ENCODE measurements around the gene MPND.

Gene MPND

GRCh38 chr19:4371247-4372164 is 28.1 kb downstream of the MPND start:
- peaks cover 52 to 61% of the 10 kb centered on the region in 2 donors for H3K4me1 ChIP-seq (ENCODE audit: control insufficient read depth in 2 of 2, insufficient read depth in 2 of 2, low read length in 2 of 2)
- H3K9ac ChIP-seq (ENCODE audit: low read depth in 1 of 2, low read length in 2 of 2): no peak overlapping the region
- H3K36me3 ChIP-seq (ENCODE audit: control insufficient read depth in 2 of 2, insufficient read depth in 2 of 2, low read length in 2 of 2): no peaks in the 10 kb centered on the region
- H3K9me3 ChIP-seq (ENCODE audit: control insufficient read depth in 2 of 2, low read length in 2 of 2): no peaks in the 10 kb centered on the region
- no peaks in the 10 kb centered on the region for H3K27me3 ChIP-seq (ENCODE audit: control insufficient read depth in 2 of 2, insufficient read depth in 2 of 2, low read length in 2 of 2)
- H3K27ac ChIP-seq (ENCODE audit: low read depth in 2 of 2, low read length in 2 of 2): peak overlapping the region in 1 of 2 donors; percentile 83
- H3K4me3 ChIP-seq (ENCODE audit: low read length in 2 of 2): no peak overlapping the region

DNA sequence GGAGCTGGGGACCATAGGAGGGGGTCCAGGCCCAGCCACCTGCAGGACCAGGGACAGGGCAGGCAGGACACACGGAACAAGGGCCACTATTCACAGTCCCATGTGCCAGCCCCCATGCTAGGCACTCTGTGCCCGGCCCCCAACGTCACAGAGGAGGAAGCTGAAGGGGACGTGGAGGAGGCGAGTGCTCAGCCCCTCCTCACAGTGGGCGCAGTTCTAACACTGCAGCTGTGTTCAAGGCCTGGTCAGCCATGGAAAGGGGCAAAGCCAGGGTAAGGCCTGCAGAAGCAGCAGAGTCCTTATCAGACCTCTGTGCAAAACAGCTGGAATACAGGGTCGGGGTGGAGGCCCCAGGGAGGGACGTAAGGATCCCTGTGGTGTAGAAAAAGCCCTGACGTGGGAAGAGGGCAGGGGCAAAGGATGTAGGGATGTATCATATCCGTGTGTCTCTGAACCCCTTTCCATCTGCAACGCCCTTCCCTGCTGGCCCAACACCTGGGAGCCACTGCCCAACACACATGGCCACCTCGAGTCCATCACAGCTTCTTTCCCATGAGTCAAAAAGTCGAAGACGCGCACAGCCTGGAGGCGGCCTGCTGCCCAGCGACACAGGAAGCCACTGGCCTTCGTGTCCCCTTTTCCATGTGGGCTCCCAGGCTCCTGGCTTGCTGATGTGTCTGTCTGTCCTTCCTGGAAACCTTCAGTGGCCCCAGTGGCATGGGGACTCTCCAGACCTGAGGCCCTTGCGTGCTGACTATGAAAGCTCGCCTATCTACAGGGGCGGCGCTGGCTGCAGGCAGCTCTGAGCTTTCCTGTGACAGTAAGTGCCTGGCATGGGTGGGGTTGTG is 29.0 kb downstream of the MPND start:
- Histone ChIP-seq H3K9me3 (ENCODE audit: control insufficient read depth in 2 of 2, low read length in 2 of 2) (no peaks in the 10 kb centered on the region), H3K27ac (ENCODE audit: low read depth in 2 of 2, low read length in 2 of 2) (no peak overlapping the region), H3K4me3 (ENCODE audit: low read length in 2 of 2) (no peak overlapping the region), H3K27me3 (ENCODE audit: control insufficient read depth in 2 of 2, insufficient read depth in 2 of 2, low read length in 2 of 2) (no peaks in the 10 kb centered on the region), H3K4me1 (ENCODE audit: control insufficient read depth in 2 of 2, insufficient read depth in 2 of 2, low read length in 2 of 2) (peaks cover 52 to 64% of the 10 kb centered on the region in 2 donors), H3K36me3 (ENCODE audit: control insufficient read depth in 2 of 2, insufficient read depth in 2 of 2, low read length in 2 of 2) (no peaks in the 10 kb centered on the region), H3K9ac (ENCODE audit: low read depth in 1 of 2, low read length in 2 of 2) (no peak overlapping the region)

- H3K27ac ChIP-seq (ENCODE audit: low read depth in 2 of 2, low read length in 2 of 2): no peak overlapping the region
- H3K4me3 ChIP-seq (ENCODE audit: low read length in 2 of 2): no peak overlapping the region
- no peak overlapping the region for H3K9ac ChIP-seq (ENCODE audit: low read depth in 1 of 2, low read length in 2 of 2)
- no peaks in the 10 kb centered on the region for H3K36me3 ChIP-seq (ENCODE audit: control insufficient read depth in 2 of 2, insufficient read depth in 2 of 2, low read length in 2 of 2)
- no peaks in the 10 kb centered on the region for H3K9me3 ChIP-seq (ENCODE audit: control insufficient read depth in 2 of 2, low read length in 2 of 2)
- H3K4me1 ChIP-seq (ENCODE audit: control insufficient read depth in 2 of 2, insufficient read depth in 2 of 2, low read length in 2 of 2): peaks cover 52 to 65% of the 10 kb centered on the region in 2 donors
- no peaks in the 10 kb centered on the region for H3K27me3 ChIP-seq (ENCODE audit: control insufficient read depth in 2 of 2, insufficient read depth in 2 of 2, low read length in 2 of 2)
Observed at GRCh38 chr19:4373013-4373367, 29.6 kb downstream of the MPND start.

DNA sequence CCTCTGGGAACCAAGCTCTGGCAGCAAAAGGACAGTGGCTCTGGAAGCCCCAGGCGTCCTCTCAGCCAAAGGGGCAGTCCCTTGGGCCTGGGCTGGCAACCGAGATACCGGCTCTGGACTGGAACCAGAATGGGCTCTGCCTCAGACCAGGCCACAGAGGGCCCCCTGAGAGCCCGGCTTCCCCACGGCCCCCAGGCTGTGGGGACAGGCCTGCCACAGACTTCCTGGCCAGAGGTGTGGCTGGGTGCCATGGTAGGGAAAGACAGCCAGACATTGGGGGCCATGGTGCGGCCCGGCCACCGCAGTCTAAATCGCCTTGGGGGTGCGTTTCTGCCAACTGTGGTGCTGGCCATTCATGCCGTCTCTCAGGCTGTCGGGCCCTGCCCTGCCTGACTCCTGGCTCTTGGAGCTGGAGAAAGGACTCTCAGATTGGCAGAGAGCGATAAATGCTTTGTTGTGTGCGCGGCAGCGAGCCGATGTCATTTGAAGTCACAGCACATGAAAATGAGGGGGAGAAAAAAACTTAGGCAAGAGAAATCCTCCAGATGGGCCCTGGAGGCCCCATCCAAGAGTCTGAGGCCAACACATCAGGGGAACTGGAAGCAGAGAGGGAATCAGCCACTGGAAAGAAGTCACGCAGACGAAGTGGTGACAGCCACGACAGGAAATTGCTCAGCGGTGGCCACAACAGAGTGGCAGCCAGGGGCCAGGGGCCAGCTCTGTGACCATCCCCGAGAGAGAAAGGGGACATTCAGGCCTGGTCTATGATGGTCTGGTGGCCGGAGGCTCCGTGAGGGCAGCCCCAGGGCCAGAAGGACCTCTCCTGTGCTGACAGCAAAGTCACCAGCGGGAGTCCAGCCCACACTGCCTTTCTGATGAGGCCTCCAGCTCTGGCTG is 30.5 kb downstream of the MPND start:
- H3K4me3 ChIP-seq (ENCODE audit: low read length in 2 of 2): no peak overlapping the region
- peak overlapping the region; percentile 20 to 24 for H3K9ac ChIP-seq (ENCODE audit: low read depth in 1 of 2, low read length in 2 of 2)
- peak overlapping the region; percentile 71 to 78 for H3K27ac ChIP-seq (ENCODE audit: low read depth in 2 of 2, low read length in 2 of 2)
- H3K9me3 ChIP-seq (ENCODE audit: control insufficient read depth in 2 of 2, low read length in 2 of 2): no peaks in the 10 kb centered on the region
- H3K4me1 ChIP-seq (ENCODE audit: control insufficient read depth in 2 of 2, insufficient read depth in 2 of 2, low read length in 2 of 2): peaks cover 48 to 59% of the 10 kb centered on the region in 2 donors
- no peaks in the 10 kb centered on the region for H3K27me3 ChIP-seq (ENCODE audit: control insufficient read depth in 2 of 2, insufficient read depth in 2 of 2, low read length in 2 of 2)
- no peaks in the 10 kb centered on the region for H3K36me3 ChIP-seq (ENCODE audit: control insufficient read depth in 2 of 2, insufficient read depth in 2 of 2, low read length in 2 of 2)

GRCh38 chr19:4374498-4375163 is 31.3 kb downstream of the MPND start:
- H3K27me3 ChIP-seq (ENCODE audit: control insufficient read depth in 2 of 2, insufficient read depth in 2 of 2, low read length in 2 of 2): no peaks in the 10 kb centered on the region
- peak overlapping the region; percentile 71 to 78 for H3K27ac ChIP-seq (ENCODE audit: low read depth in 2 of 2, low read length in 2 of 2)
- H3K9ac ChIP-seq (ENCODE audit: low read depth in 1 of 2, low read length in 2 of 2): peak overlapping the region in 1 of 2 donors; percentile 23
- H3K9me3 ChIP-seq (ENCODE audit: control insufficient read depth in 2 of 2, low read length in 2 of 2): no peaks in the 10 kb centered on the region
- peaks cover 48 to 56% of the 10 kb centered on the region in 2 donors for H3K4me1 ChIP-seq (ENCODE audit: control insufficient read depth in 2 of 2, insufficient read depth in 2 of 2, low read length in 2 of 2)
- H3K4me3 ChIP-seq (ENCODE audit: low read length in 2 of 2): peak overlapping the region in 1 of 2 donors; percentile 15
- no peaks in the 10 kb centered on the region for H3K36me3 ChIP-seq (ENCODE audit: control insufficient read depth in 2 of 2, insufficient read depth in 2 of 2, low read length in 2 of 2)

- Histone ChIP-seq H3K9me3 (ENCODE audit: control insufficient read depth in 2 of 2, low read length in 2 of 2) (no peaks in the 10 kb centered on the region), H3K9ac (ENCODE audit: low read depth in 1 of 2, low read length in 2 of 2) (peak overlapping the region in 1 of 2 donors; percentile 23), H3K27ac (ENCODE audit: low read depth in 2 of 2, low read length in 2 of 2) (peak overlapping the region; percentile 71 to 78), H3K27me3 (ENCODE audit: control insufficient read depth in 2 of 2, insufficient read depth in 2 of 2, low read length in 2 of 2) (no peaks in the 10 kb centered on the region), H3K4me3 (ENCODE audit: low read length in 2 of 2) (peak overlapping the region in 1 of 2 donors; percentile 15), H3K36me3 (ENCODE audit: control insufficient read depth in 2 of 2, insufficient read depth in 2 of 2, low read length in 2 of 2) (no peaks in the 10 kb centered on the region), H3K4me1 (ENCODE audit: control insufficient read depth in 2 of 2, insufficient read depth in 2 of 2, low read length in 2 of 2) (peaks cover 47 to 55% of the 10 kb centered on the region in 2 donors)
Observed at GRCh38 chr19:4375164-4376027, 32.0 kb downstream of the MPND start.

DNA sequence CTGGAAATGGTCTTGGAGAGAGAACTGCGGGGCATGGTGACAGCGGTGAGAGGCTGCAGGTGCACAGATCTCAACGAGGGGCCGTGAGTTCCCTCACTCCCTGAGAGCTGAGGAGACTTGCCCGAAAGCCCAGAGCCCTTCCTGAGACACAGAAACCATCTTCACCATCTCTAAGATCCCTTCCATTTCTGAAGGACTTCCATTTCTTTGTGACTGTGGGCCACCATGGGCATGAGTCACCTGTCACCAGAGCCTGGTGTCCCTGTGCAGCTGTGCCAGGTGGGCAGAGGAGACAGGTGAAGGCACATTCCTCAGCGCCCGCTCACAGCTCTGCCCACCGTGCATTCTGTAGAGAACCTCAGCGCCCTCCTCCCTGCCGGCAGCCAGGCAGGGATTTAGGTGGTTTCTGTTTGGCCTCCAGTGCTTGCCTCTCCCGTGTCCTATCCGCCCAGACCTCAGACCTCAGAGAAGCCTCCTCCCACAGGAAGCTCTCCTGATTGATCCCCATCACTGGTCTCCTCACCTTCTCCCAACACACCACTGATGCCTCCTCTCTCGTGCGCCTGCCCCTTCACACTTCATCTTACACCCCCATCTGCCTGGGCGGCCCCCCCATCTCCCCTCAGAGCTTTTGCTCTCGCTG is 32.8 kb downstream of the MPND start:
- H3K9ac ChIP-seq (ENCODE audit: low read depth in 1 of 2, low read length in 2 of 2): no peak overlapping the region

GRCh38 chr19:4376671-4376990 is 33.3 kb downstream of the MPND start:
- no peak overlapping the region for H3K9ac ChIP-seq (ENCODE audit: low read depth in 1 of 2, low read length in 2 of 2)
- no peak overlapping the region for H3K4me3 ChIP-seq (ENCODE audit: low read length in 2 of 2)
- peak overlapping the region in 1 of 2 donors; percentile 11 for H3K27ac ChIP-seq (ENCODE audit: low read depth in 2 of 2, low read length in 2 of 2)
- H3K27me3 ChIP-seq (ENCODE audit: control insufficient read depth in 2 of 2, insufficient read depth in 2 of 2, low read length in 2 of 2): no peaks in the 10 kb centered on the region
- peaks cover 44 to 47% of the 10 kb centered on the region in 2 donors for H3K4me1 ChIP-seq (ENCODE audit: control insufficient read depth in 2 of 2, insufficient read depth in 2 of 2, low read length in 2 of 2)
- H3K36me3 ChIP-seq (ENCODE audit: control insufficient read depth in 2 of 2, insufficient read depth in 2 of 2, low read length in 2 of 2): no peaks in the 10 kb centered on the region
- no peaks in the 10 kb centered on the region for H3K9me3 ChIP-seq (ENCODE audit: control insufficient read depth in 2 of 2, low read length in 2 of 2)

More for the DNA sequence above, 32.8 kb downstream of the MPND start:
- Histone ChIP-seq H3K27me3 (ENCODE audit: control insufficient read depth in 2 of 2, insufficient read depth in 2 of 2, low read length in 2 of 2) (no peaks in the 10 kb centered on the region), H3K4me3 (ENCODE audit: low read length in 2 of 2) (no peak overlapping the region), H3K9me3 (ENCODE audit: control insufficient read depth in 2 of 2, low read length in 2 of 2) (no peaks in the 10 kb centered on the region), H3K36me3 (ENCODE audit: control insufficient read depth in 2 of 2, insufficient read depth in 2 of 2, low read length in 2 of 2) (no peaks in the 10 kb centered on the region), H3K27ac (ENCODE audit: low read depth in 2 of 2, low read length in 2 of 2) (peak overlapping the region; percentile 11), H3K4me1 (ENCODE audit: control insufficient read depth in 2 of 2, insufficient read depth in 2 of 2, low read length in 2 of 2) (peaks cover 44 to 47% of the 10 kb centered on the region in 2 donors)
